Liver (tissue), 9 donors: ENCODE results near the gene AMBRA1. TPM values are rescaled to one million over a fixed set of nuclear protein-coding genes. Genes with fewer than 3 reads are reported as not detected.

Experiments used
- DNase-seq: peaks from one replicate; pipeline ENCODE4 v3.0.0-alpha.2; 2017; ENCODE audit warnings: low spot score
- H3K27ac ChIP-seq, 2 donors: one replicate each; pipeline ENCODE4 v1.7.0; 2013; ENCODE audit warnings: inconsistent platforms in 2 of 2, low read length in 2 of 2, control low read depth in 1 of 2, low read depth in 1 of 2, mild to moderate bottlenecking in 1 of 2
- H3K27me3 ChIP-seq, 4 donors: one replicate each; pipeline versions ENCODE4 v1.6.1 to v1.7.0; 2013; ENCODE audit warnings: low read length in 3 of 4, inconsistent platforms in 1 of 4, mild to moderate bottlenecking in 1 of 4, moderate library complexity in 1 of 4; ENCODE audit not compliant: control insufficient read depth in 4 of 4, insufficient read depth in 4 of 4
- H3K36me3 ChIP-seq, 4 donors: one replicate each; pipeline versions ENCODE4 v1.6.1 to v1.7.0; 2013; ENCODE audit warnings: low read length in 3 of 4, mild to moderate bottlenecking in 3 of 4, low read depth in 1 of 4, moderate library complexity in 1 of 4; ENCODE audit not compliant: control insufficient read depth in 4 of 4, insufficient read depth in 3 of 4
- H3K4me1 ChIP-seq, 4 donors: one replicate each; pipeline versions ENCODE4 v1.6.1 to v1.7.0; 2013; ENCODE audit warnings: low read length in 3 of 4, mild to moderate bottlenecking in 3 of 4, moderate library complexity in 1 of 4; ENCODE audit not compliant: control insufficient read depth in 4 of 4, insufficient read depth in 4 of 4
- H3K4me3 ChIP-seq, 3 donors: one replicate each; pipeline versions ENCODE4 v1.6.1 to v1.7.0; 2013; ENCODE audit warnings: low read length in 3 of 3, control low read depth in 1 of 3, low read depth in 1 of 3, mild to moderate bottlenecking in 1 of 3
- H3K9ac ChIP-seq, 2 donors: one replicate each; pipeline ENCODE4 v1.7.0; 2013; ENCODE audit warnings: low read length in 2 of 2, mild to moderate bottlenecking in 2 of 2, moderate library complexity in 2 of 2, control low read depth in 1 of 2, low read depth in 1 of 2
- H3K9me3 ChIP-seq, 4 donors: one replicate each; pipeline versions ENCODE4 v1.6.1 to v1.7.0; 2013; ENCODE audit warnings: low read length in 3 of 4; ENCODE audit not compliant: control insufficient read depth in 4 of 4
- EGR1 ChIP-seq, 2 donors: IDR thresholded peaks; 2 replicates each; pipeline ENCODE4 v1.6.1; 2016 to 2018; ENCODE audit warnings: antibody characterized with exemption in 2 of 2, low read depth in 2 of 2
- FOXA1 ChIP-seq: IDR thresholded peaks from 2 replicates; pipeline ENCODE4 v1.6.1; 2016; ENCODE audit warnings: antibody characterized with exemption
- FOXA2 ChIP-seq: IDR thresholded peaks from 2 replicates; pipeline ENCODE4 v1.6.1; 2016; ENCODE audit warnings: antibody characterized with exemption
- GABPA ChIP-seq, 2 donors: IDR thresholded peaks in 1 of 2; conservative IDR thresholded peaks in 1 of 2; 2 replicates each; pipeline ENCODE4 v1.6.1; 2016; ENCODE audit warnings: antibody characterized with exemption in 2 of 2, mild to moderate bottlenecking in 1 of 2, moderate library complexity in 1 of 2
- HNF4A ChIP-seq, 2 donors: conservative IDR thresholded peaks; 2 replicates each; pipeline ENCODE4 v1.6.1; 2016; ENCODE audit warnings: antibody characterized with exemption in 2 of 2, mild to moderate bottlenecking in 2 of 2
- HNF4G ChIP-seq: IDR thresholded peaks from 2 replicates; pipeline ENCODE4 v1.6.1; 2016; ENCODE audit warnings: antibody characterized with exemption
- JUND ChIP-seq, 2 donors: IDR thresholded peaks; 2 replicates each; pipeline ENCODE4 v1.6.1; 2016; ENCODE audit warnings: antibody characterized with exemption in 2 of 2
- NR2F2 ChIP-seq: IDR thresholded peaks from 2 replicates; pipeline ENCODE4 v1.6.1; 2016; ENCODE audit warnings: antibody characterized with exemption
- RAD21 ChIP-seq, 2 donors: IDR thresholded peaks; 2 replicates each; pipeline ENCODE4 v1.6.1; 2016; ENCODE audit warnings: antibody characterized with exemption in 2 of 2, mild to moderate bottlenecking in 2 of 2
- RXRA ChIP-seq, 2 donors: IDR thresholded peaks; 2 replicates each; pipeline ENCODE4 v1.6.1; 2017 to 2018; ENCODE audit warnings: antibody characterized with exemption in 2 of 2, mild to moderate bottlenecking in 1 of 2
- SP1 ChIP-seq: IDR thresholded peaks from 2 replicates; pipeline ENCODE4 v1.6.1; 2018; ENCODE audit warnings: antibody characterized with exemption, mild to moderate bottlenecking
- TAF1 ChIP-seq: conservative IDR thresholded peaks from 2 replicates; pipeline ENCODE4 v1.6.1; 2016; ENCODE audit warnings: antibody characterized with exemption, mild to moderate bottlenecking
- YY1 ChIP-seq: IDR thresholded peaks from 2 replicates; pipeline ENCODE4 v1.6.1; 2016; ENCODE audit warnings: antibody characterized with exemption, mild to moderate bottlenecking
- WGBS: extraction: QIAGEN DNeasy Blood & Tissue Kit; methylation state at CpG from one replicate; pipeline ENCODE4 v1.1.7; 2013; 5-methylcytosine and 5-hydroxymethylcytosine counted together
- polyA plus RNA-seq, 2 donors: library from polyadenylated mRNA; stranded (reverse) in 1 of 2; unstranded in 1 of 2; fragments of 200-250 nt in 1 of 2; fragments of >200 nt in 1 of 2; fragmentation: Nextera tagmentation in 1 of 2; extraction: Ambion mirVana in 1 of 2; gene quantifications; one replicate each; pipeline versions ENCODE4 v1.2.1 to v1.2.3, GENCODE V29; 2013 to 2015
- total RNA-seq, 2 donors: library from RNA; depleted of rRNA; stranded (reverse); fragments of >200 nt; gene quantifications; one replicate each; pipeline ENCODE4 v1.2.3, GENCODE V29; 2014
- TF ChIP-seq, protein P1 (sequence below): fragments of 150-350 bp; IDR thresholded peaks from 2 replicates; pipeline ENCODE4 v1.5.1; 2017; ENCODE audit warnings: improper control_type of control experiment, low read depth, low read length; ENCODE audit not compliant: missing input control
- TF ChIP-seq, protein P2 (sequence below): IDR thresholded peaks from 2 replicates; pipeline ENCODE4 v1.6.1; 2016; ENCODE audit warnings: antibody characterized with exemption
- TF ChIP-seq, protein P3 (sequence below): IDR thresholded peaks from 2 replicates; pipeline ENCODE4 v1.6.1; 2016; ENCODE audit warnings: antibody characterized with exemption
- TF ChIP-seq, protein P4 (sequence below): IDR thresholded peaks from 2 replicates; pipeline ENCODE4 v1.6.1; 2016; ENCODE audit warnings: antibody characterized with exemption
- TF ChIP-seq, protein P5 (sequence below): IDR thresholded peaks from 2 replicates; pipeline ENCODE4 v1.6.1; 2016; ENCODE audit warnings: antibody characterized with exemption, mild to moderate bottlenecking
- donor health status: healthy.
- donor health status: healthy.
- donor health status: healthy.
- donor health status: healthy.
- donor health status: healthy.

The AMBRA1 gene
- total and polyA plus RNA-seq, 4 donors, result 3.7 to 25.7 (median 15.1) TPM

DNA sequence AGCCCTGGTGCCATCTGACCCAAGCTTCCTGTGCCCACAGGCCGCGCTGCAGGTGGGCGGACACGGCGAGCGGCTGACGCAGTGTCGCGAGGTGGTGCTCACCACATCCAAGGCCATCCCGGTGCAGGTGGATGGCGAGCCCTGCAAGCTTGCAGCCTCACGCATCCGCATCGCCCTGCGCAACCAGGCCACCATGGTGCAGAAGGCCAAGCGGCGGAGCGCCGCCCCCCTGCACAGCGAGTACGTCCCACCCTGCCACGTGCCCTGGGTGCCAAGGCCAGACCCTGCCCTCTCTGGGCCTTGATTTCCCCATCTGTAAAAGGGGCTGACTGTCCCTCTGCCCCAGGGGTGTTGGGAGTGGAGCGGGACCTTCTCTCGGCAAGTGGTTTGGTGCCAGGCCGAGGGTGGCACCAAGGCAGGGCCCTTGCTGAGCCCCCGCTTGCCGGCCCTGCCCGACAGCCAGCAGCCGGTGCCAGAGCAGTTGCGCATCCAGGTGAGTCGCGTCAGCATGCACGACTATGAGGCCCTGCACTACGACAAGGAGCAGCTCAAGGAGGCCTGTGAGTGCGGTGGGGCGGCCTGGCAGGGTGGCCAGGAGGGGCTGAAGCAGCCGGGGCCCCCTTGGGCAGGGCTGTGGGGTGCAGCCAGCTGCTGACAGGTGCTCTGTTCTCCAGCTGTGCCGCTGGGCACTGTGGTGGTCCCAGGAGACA, 218.3 kb downstream of the AMBRA1 start:
- no peak for DNase-seq
- 97% methylated on average over 38 of the region's 38 CpGs for WGBS
- Histone ChIP-seq H3K27ac (no peak overlapping the region), H3K9me3 (no peaks in the 10 kb centered on the region), H3K9ac (no peak overlapping the region), H3K4me1 (no peaks in the 10 kb centered on the region), H3K36me3 (peaks cover 7 to 47% (median 15%) of the 10 kb centered on the region in 4 donors), H3K4me3 (no peak overlapping the region), H3K27me3 (no peaks in the 10 kb centered on the region)
- TF ChIP-seq TAF1, result no peak
- TF ChIP-seq, protein P1, sequence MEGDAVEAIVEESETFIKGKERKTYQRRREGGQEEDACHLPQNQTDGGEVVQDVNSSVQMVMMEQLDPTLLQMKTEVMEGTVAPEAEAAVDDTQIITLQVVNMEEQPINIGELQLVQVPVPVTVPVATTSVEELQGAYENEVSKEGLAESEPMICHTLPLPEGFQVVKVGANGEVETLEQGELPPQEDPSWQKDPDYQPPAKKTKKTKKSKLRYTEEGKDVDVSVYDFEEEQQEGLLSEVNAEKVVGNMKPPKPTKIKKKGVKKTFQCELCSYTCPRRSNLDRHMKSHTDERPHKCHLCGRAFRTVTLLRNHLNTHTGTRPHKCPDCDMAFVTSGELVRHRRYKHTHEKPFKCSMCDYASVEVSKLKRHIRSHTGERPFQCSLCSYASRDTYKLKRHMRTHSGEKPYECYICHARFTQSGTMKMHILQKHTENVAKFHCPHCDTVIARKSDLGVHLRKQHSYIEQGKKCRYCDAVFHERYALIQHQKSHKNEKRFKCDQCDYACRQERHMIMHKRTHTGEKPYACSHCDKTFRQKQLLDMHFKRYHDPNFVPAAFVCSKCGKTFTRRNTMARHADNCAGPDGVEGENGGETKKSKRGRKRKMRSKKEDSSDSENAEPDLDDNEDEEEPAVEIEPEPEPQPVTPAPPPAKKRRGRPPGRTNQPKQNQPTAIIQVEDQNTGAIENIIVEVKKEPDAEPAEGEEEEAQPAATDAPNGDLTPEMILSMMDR, result no peak
- TF ChIP-seq SP1, result no peak
- TF ChIP-seq, protein P2, sequence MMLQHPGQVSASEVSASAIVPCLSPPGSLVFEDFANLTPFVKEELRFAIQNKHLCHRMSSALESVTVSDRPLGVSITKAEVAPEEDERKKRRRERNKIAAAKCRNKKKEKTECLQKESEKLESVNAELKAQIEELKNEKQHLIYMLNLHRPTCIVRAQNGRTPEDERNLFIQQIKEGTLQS, result no peak
- no peak for TF ChIP-seq NR2F2
- TF ChIP-seq GABPA (IDR thresholded peaks at IDR 0.05 in 1 of 2, conservative IDR thresholded peaks at IDR 0.05 in 1 of 2), result no peak
- TF ChIP-seq, protein P3, sequence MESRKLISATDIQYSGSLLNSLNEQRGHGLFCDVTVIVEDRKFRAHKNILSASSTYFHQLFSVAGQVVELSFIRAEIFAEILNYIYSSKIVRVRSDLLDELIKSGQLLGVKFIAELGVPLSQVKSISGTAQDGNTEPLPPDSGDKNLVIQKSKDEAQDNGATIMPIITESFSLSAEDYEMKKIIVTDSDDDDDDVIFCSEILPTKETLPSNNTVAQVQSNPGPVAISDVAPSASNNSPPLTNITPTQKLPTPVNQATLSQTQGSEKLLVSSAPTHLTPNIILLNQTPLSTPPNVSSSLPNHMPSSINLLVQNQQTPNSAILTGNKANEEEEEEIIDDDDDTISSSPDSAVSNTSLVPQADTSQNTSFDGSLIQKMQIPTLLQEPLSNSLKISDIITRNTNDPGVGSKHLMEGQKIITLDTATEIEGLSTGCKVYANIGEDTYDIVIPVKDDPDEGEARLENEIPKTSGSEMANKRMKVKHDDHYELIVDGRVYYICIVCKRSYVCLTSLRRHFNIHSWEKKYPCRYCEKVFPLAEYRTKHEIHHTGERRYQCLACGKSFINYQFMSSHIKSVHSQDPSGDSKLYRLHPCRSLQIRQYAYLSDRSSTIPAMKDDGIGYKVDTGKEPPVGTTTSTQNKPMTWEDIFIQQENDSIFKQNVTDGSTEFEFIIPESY, result no peak
- no peak for TF ChIP-seq YY1
- TF ChIP-seq FOXA1, result no peak
- no peak for TF ChIP-seq HNF4G
- TF ChIP-seq HNF4A (conservative IDR thresholded peaks at IDR 0.05), result no peak
- no peak for TF ChIP-seq FOXA2
- TF ChIP-seq JUND (IDR thresholded peaks at IDR 0.05), result no peak

DNA sequence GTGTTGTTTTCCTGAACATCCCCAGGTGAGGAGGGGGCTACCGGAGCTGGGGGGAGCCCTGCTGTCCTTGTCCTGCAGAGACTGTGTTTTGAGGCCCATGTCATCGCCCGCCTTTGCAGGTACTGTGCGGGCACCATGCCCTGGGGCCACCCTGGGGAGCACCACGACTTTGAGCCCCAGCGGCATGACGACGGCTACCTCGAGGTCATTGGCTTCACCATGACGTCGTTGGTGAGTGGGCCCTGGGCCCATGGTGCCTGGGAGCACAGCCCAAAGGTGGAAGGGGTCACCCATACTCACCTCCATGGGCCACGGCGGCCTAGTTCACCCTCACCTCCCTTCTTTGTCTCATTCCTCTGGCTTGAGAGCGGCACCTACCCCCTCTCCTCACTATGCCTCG, 219.0 kb downstream of the AMBRA1 start:
- 93% methylated on average over 15 of the region's 15 CpGs for WGBS
- Histone ChIP-seq H3K9ac (no peak overlapping the region), H3K4me3 (no peak overlapping the region), H3K27ac (no peak overlapping the region), H3K36me3 (peaks cover 7 to 53% (median 16%) of the 10 kb centered on the region in 4 donors), H3K9me3 (no peaks in the 10 kb centered on the region), H3K4me1 (no peaks in the 10 kb centered on the region), H3K27me3 (no peaks in the 10 kb centered on the region)
- TF ChIP-seq, protein P1, result no peak
- TF ChIP-seq, protein P4, sequence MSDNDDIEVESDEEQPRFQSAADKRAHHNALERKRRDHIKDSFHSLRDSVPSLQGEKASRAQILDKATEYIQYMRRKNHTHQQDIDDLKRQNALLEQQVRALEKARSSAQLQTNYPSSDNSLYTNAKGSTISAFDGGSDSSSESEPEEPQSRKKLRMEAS, result no peak
- TF ChIP-seq, protein P3, result no peak
- TF ChIP-seq RAD21 (IDR thresholded peaks at IDR 0.05) (no peak), YY1 (no peak), JUND (IDR thresholded peaks at IDR 0.05) (no peak), TAF1 (no peak), FOXA2 (no peak), NR2F2 (no peak), GABPA (IDR thresholded peaks at IDR 0.05 in 1 of 2, conservative IDR thresholded peaks at IDR 0.05 in 1 of 2) (no peak), HNF4G (no peak), HNF4A (conservative IDR thresholded peaks at IDR 0.05) (no peak), EGR1 (IDR thresholded peaks at IDR 0.05; ENCODE audit: low read depth in 2 of 2) (no peak), RXRA (IDR thresholded peaks at IDR 0.05) (no peak), SP1 (no peak)
- TF ChIP-seq, protein P5, sequence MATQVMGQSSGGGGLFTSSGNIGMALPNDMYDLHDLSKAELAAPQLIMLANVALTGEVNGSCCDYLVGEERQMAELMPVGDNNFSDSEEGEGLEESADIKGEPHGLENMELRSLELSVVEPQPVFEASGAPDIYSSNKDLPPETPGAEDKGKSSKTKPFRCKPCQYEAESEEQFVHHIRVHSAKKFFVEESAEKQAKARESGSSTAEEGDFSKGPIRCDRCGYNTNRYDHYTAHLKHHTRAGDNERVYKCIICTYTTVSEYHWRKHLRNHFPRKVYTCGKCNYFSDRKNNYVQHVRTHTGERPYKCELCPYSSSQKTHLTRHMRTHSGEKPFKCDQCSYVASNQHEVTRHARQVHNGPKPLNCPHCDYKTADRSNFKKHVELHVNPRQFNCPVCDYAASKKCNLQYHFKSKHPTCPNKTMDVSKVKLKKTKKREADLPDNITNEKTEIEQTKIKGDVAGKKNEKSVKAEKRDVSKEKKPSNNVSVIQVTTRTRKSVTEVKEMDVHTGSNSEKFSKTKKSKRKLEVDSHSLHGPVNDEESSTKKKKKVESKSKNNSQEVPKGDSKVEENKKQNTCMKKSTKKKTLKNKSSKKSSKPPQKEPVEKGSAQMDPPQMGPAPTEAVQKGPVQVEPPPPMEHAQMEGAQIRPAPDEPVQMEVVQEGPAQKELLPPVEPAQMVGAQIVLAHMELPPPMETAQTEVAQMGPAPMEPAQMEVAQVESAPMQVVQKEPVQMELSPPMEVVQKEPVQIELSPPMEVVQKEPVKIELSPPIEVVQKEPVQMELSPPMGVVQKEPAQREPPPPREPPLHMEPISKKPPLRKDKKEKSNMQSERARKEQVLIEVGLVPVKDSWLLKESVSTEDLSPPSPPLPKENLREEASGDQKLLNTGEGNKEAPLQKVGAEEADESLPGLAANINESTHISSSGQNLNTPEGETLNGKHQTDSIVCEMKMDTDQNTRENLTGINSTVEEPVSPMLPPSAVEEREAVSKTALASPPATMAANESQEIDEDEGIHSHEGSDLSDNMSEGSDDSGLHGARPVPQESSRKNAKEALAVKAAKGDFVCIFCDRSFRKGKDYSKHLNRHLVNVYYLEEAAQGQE, result no peak
- TF ChIP-seq, protein P2, result no peak
- DNase-seq, result no peak
